Measurements from ENCODE around the gene PKP4. TPM values are rescaled to one million over a fixed set of nuclear protein-coding genes. Genes with fewer than 3 reads are reported as not detected.

PKP4 gene
- polyA plus RNA-seq, 1 experiment = 24.9 TPM

DNA sequence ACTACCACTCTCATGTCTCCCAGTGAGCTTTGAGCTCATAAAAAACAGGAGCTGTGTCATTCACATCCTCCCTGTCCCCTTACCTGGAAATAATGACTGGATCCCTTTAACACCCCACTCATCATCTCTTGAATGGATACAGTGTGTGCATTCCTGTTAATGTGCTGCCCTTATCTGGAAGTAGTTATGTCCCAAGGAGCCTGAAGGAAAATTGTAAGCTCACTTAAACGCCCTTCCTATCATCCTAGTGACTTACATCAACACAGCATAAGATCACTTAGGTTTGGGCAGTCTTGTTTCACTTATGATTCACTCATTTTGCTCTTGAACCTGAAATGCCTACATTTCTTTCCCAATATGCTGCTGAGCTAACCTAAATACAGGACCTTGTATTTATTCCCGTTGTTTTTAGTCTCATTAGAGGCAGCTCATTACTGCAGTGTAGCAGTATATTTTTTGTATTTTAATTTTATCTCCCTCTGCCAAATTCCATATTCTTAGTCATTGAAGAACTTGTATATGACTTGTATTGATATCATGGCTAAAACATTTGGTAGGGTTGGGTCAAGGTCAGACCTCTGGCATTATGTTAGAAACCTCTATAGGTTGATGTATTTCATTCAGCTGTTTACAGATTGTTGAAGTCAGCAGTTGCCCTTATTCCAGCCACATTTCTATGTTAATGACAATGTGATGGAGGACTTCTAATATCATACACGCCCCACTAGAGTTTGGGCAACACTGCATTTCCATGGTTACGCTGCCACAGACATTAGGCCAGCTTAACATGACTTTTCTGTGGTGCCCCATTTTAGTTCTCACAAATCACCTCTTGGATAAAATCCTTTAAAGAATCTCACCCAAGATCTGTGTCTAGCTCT, 72.9 kb downstream of the PKP4 start:
- CTCF ChIA-PET = interaction anchor here (0.8 to 1.5 kb wide), 4 partner anchors 52 to 505 kb away, joined by 3 to 4 read pairs (median 3); no protein-coding TSS in a partner anchor
- Histone ChIP-seq H3K4me3 (ENCODE audit: low read depth, low read length) (no peak overlapping the region), H3K27ac (ENCODE audit: low read depth, low read length) (no peak overlapping the region), H3K9me3 (ENCODE audit: control insufficient read depth, insufficient read depth, low read length) (no peaks in the 10 kb centered on the region), H3K27me3 (ENCODE audit: control insufficient read depth, insufficient read depth, low read length) (no peaks in the 10 kb centered on the region)
- TF ChIP-seq, protein P1, sequence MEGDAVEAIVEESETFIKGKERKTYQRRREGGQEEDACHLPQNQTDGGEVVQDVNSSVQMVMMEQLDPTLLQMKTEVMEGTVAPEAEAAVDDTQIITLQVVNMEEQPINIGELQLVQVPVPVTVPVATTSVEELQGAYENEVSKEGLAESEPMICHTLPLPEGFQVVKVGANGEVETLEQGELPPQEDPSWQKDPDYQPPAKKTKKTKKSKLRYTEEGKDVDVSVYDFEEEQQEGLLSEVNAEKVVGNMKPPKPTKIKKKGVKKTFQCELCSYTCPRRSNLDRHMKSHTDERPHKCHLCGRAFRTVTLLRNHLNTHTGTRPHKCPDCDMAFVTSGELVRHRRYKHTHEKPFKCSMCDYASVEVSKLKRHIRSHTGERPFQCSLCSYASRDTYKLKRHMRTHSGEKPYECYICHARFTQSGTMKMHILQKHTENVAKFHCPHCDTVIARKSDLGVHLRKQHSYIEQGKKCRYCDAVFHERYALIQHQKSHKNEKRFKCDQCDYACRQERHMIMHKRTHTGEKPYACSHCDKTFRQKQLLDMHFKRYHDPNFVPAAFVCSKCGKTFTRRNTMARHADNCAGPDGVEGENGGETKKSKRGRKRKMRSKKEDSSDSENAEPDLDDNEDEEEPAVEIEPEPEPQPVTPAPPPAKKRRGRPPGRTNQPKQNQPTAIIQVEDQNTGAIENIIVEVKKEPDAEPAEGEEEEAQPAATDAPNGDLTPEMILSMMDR (IDR thresholded peaks at IDR 0.05; ENCODE audit: low read depth, low read length) = no peak
- POLR2A ChIA-PET = interaction anchor here (0.6 to 1.5 kb wide), 2 partner anchors 10 to 56 kb away, joined by 5 to 6 read pairs; no protein-coding TSS in a partner anchor
- DNase-seq (ENCODE audit: low read depth, low spot score) = peak; percentile 23

GRCh38 chr2:158530829-158531228, 74.1 kb downstream of the PKP4 start:
- TF ChIP-seq, protein P1 (IDR thresholded peaks at IDR 0.05; ENCODE audit: low read depth, low read length) = no peak
- Histone ChIP-seq H3K27me3 (ENCODE audit: control insufficient read depth, insufficient read depth, low read length) (no peaks in the 10 kb centered on the region), H3K27ac (ENCODE audit: low read depth, low read length) (no peak overlapping the region), H3K9me3 (ENCODE audit: control insufficient read depth, insufficient read depth, low read length) (no peaks in the 10 kb centered on the region), H3K4me3 (ENCODE audit: low read depth, low read length) (no peak overlapping the region)
- no peak for DNase-seq (ENCODE audit: low read depth, low spot score)
- POLR2A ChIA-PET = no interaction called here
- CTCF ChIA-PET = interaction anchor here (1.5 kb wide), 2 partner anchors 53 to 89 kb away, joined by 3 read pairs; no protein-coding TSS in a partner anchor

GRCh38 chr2:158533009-158533408, 76.3 kb downstream of the PKP4 start:
- TF ChIP-seq, protein P1 (IDR thresholded peaks at IDR 0.05; ENCODE audit: low read depth, low read length) = no peak
- H3K4me3 ChIP-seq (ENCODE audit: low read depth, low read length) = no peak overlapping the region
- ChIA-PET POLR2A (no interaction called here), CTCF (no interaction called here)
- no peaks in the 10 kb centered on the region for H3K9me3 ChIP-seq (ENCODE audit: control insufficient read depth, insufficient read depth, low read length)
- DNase-seq (ENCODE audit: low read depth, low spot score) = no peak
- no peaks in the 10 kb centered on the region for H3K27me3 ChIP-seq (ENCODE audit: control insufficient read depth, insufficient read depth, low read length)
- H3K27ac ChIP-seq (ENCODE audit: low read depth, low read length) = no peak overlapping the region

- CTCF ChIA-PET = interaction anchor here (1.7 kb wide), 1 partner anchor 16 kb away, joined by 8 read pairs; no protein-coding TSS in a partner anchor
- H3K27ac ChIP-seq (ENCODE audit: low read depth, low read length) = no peak overlapping the region
- H3K4me3 ChIP-seq (ENCODE audit: low read depth, low read length) = no peak overlapping the region
- no peaks in the 10 kb centered on the region for H3K9me3 ChIP-seq (ENCODE audit: control insufficient read depth, insufficient read depth, low read length)
- H3K27me3 ChIP-seq (ENCODE audit: control insufficient read depth, insufficient read depth, low read length) = no peaks in the 10 kb centered on the region
- TF ChIP-seq, protein P1 (IDR thresholded peaks at IDR 0.05; ENCODE audit: low read depth, low read length) = no peak
- POLR2A ChIA-PET = interaction anchor here (0.9 to 1.4 kb wide), 2 partner anchors 10 to 47 kb away, joined by 3 to 5 read pairs; no protein-coding TSS in a partner anchor
- peak; percentile 75 for DNase-seq (ENCODE audit: low read depth, low spot score)
Measured at GRCh38 chr2:158539176-158540005, 82.6 kb downstream of the PKP4 start.

Data from AG04450 (cell line).